K562 (cell line): ENCODE measurements around the gene PODXL. TPM values are rescaled to one million over a fixed set of nuclear protein-coding genes. Genes with fewer than 3 reads are reported as not detected.

ENCODE experiments used
- CHD1 ChIP-seq: fragments of 200-600 bp; sonication (generic); IDR thresholded peaks from one replicate; pipeline ENCODE4 v1.6.1; 2012; ENCODE audit warnings: mild to moderate bottlenecking, moderate library complexity, low read length, inconsistent platforms
- ETS2 ChIP-seq: IDR thresholded peaks from 2 replicates; pipeline ENCODE4 v1.6.1; 2016; ENCODE audit warnings: borderline replicate concordance, missing genetic modification characterization, mild to moderate bottlenecking, moderate library complexity, missing compliant biosample characterization; ENCODE audit not compliant: poor library complexity, severe bottlenecking
- FOXO4 ChIP-seq: fragments of 450-650 bp; formaldehyde crosslinking; IDR thresholded peaks from 2 replicates; pipeline ENCODE4 v1.4.0; 2020; ENCODE audit warnings: mild to moderate bottlenecking, moderate library complexity
- GABPA ChIP-seq: fragments of 200-800 bp; sonication (Bioruptor generic); conservative IDR thresholded peaks from 2 replicates; pipeline ENCODE4 v1.6.1; 2016; ENCODE audit warnings: low read depth, missing genetic modification characterization, missing compliant biosample characterization
- HNRNPL ChIP-seq: fragments of 200-400 bp; formaldehyde crosslinking; IDR thresholded peaks from 2 replicates; pipeline ENCODE4 v1.6.1; 2017; ENCODE audit warnings: low read depth, mild to moderate bottlenecking, low read length
- KAT2B ChIP-seq: IDR thresholded peaks from one replicate; pipeline ENCODE4 v1.6.1; 2012; ENCODE audit warnings: low read depth, mild to moderate bottlenecking, control low read depth, inconsistent platforms, low read length, moderate library complexity
- KLF10 ChIP-seq: fragments of 250-450 bp; sonication (Bioruptor Pico); IDR thresholded peaks from 2 replicates; pipeline ENCODE4 v1.6.1; 2021; ENCODE audit warnings: matching md5 sums
- MTA1 ChIP-seq: fragments of 450-650 bp; IDR thresholded peaks from 2 replicates; pipeline ENCODE4 v1.6.1; 2017; ENCODE audit warnings: borderline replicate concordance
- PHF20 ChIP-seq: fragments of 450-650 bp; IDR thresholded peaks from 2 replicates; pipeline ENCODE4 v1.6.1; 2018; ENCODE audit not compliant: partially characterized antibody
- POLR2G ChIP-seq: fragments of 200-400 bp; formaldehyde crosslinking; IDR thresholded peaks from 2 replicates; pipeline ENCODE4 v1.6.1; 2017; ENCODE audit warnings: low read depth, mild to moderate bottlenecking, antibody characterized with exemption, low read length, moderate library complexity
- RHOXF2B ChIP-seq: fragments of 250-450 bp; sonication (Bioruptor Pico); conservative IDR thresholded peaks from 2 replicates; pipeline ENCODE4 v1.5.1; 2021
- SIN3A ChIP-seq, 2 experiments: fragments of 150-350 bp in 1 of 2; IDR thresholded peaks; 2 replicates each; pipeline ENCODE4 v1.6.1; 2011 to 2016; ENCODE audit warnings: borderline replicate concordance in 2 of 2, low read depth in 2 of 2, low read length in 2 of 2, mild to moderate bottlenecking in 2 of 2, moderate library complexity in 2 of 2; ENCODE audit not compliant: control insufficient read depth in 1 of 2
- SMARCA4 ChIP-seq: fragments of 450-650 bp; IDR thresholded peaks from 2 replicates; pipeline ENCODE4 v1.6.1; 2016
- TAF7 ChIP-seq: fragments of 450-650 bp; IDR thresholded peaks from 2 replicates; pipeline ENCODE4 v1.6.1; 2016; ENCODE audit warnings: missing genetic modification characterization, missing compliant biosample characterization
- ZNF316 ChIP-seq: fragments of 450-650 bp; IDR thresholded peaks from 2 replicates; pipeline ENCODE4 v1.6.1; 2016
- ZNF644 ChIP-seq: fragments of 200-800 bp; sonication (Bioruptor generic); IDR thresholded peaks from 2 replicates; pipeline ENCODE4 v1.6.1; 2016; ENCODE audit warnings: low read depth, missing genetic modification characterization, missing compliant biosample characterization
- polyA plus RNA-seq, 8 experiments: library from polyadenylated mRNA; depleted of rRNA in 4 of 8; stranded (reverse) in 5 of 8; unstranded in 3 of 8; fragments of >200 nt; fragmentation: Nextera tagmentation in 2 of 8; fragmentation: Illumina TruSeq in 1 of 8; extraction: Ambion mirVana in 2 of 8; extraction: Trizol in 1 of 8; gene quantifications; 2 replicates each; pipeline versions ENCODE4 v1.2.1 to v1.2.3, GENCODE V29; 2011 to 2014; ENCODE audit warnings: inconsistent platforms in 1 of 8, missing spikeins in 1 of 8
- total RNA-seq, 7 experiments: library from RNA; depleted of rRNA in 6 of 7; stranded (reverse); fragments of >200 nt in 6 of 7; fragmentation: Illumina TruSeq in 2 of 7; extraction: Trizol in 2 of 7; gene quantifications; 2 replicates each; pipeline versions ENCODE4 v1.2.1 to v1.2.3, GENCODE V29; 2011 to 2021; ENCODE audit warnings: low replicate concordance in 1 of 7
- TF ChIP-seq, protein P1 (sequence below): conservative IDR thresholded peaks from 2 replicates; pipeline ENCODE4 v1.6.1; 2011; ENCODE audit warnings: low read depth, mild to moderate bottlenecking, low read length; ENCODE audit not compliant: control insufficient read depth
- TF ChIP-seq, protein P2 (sequence below), 3 experiments: IDR thresholded peaks in 2 of 3; conservative IDR thresholded peaks in 1 of 3; 2 replicates each; pipeline ENCODE4 v1.5.1; 2011 to 2012; ENCODE audit warnings: low read length in 3 of 3, mild to moderate bottlenecking in 3 of 3, control low read depth in 2 of 3, improper control_type of control experiment in 1 of 3, inconsistent platforms in 1 of 3, low read depth in 1 of 3, mixed read lengths in 1 of 3, moderate library complexity in 1 of 3; ENCODE audit not compliant: insufficient read depth in 2 of 3
- TF ChIP-seq, protein P3 (sequence below): fragments of 450-650 bp; IDR thresholded peaks from 2 replicates; pipeline ENCODE4 v1.6.1; 2017; ENCODE audit warnings: antibody characterized with exemption, mild to moderate bottlenecking

Gene PODXL
- total and polyA plus RNA-seq, 9 of the 15 experiments (the other 6 are each of a cell fraction or from before 2014, with no cell fraction given) = 0.01 to 0.73 (median 0.07) TPM

- TF ChIP-seq ZNF644 (no peak), MTA1 (peak; percentile 48; the same call in 1 of the 2 replicates), SIN3A (IDR thresholded peaks at IDR 0.05; ENCODE audit: borderline replicate concordance in 2 of 2, control insufficient read depth in 1 of 2, low read depth in 2 of 2, low read length in 2 of 2) (no peak), ZNF316 (no peak), KLF10 (CRISPR knock-in tag) (no peak), GABPA (0 out of 2 replicates have a peak, but pooled peaks have one; percentile 18), ETS2 (tag) (no peak), TAF7 (no peak), PHF20 (no peak), SMARCA4 (peak; percentile 69; the same call in 1 of the 2 replicates), RHOXF2B (CRISPR knock-in tag) (no peak), FOXO4 (CRISPR knock-in tag) (no peak), CHD1 (no peak), POLR2G (no peak), HNRNPL (no peak), KAT2B (no peak)
- TF ChIP-seq, protein P1, sequence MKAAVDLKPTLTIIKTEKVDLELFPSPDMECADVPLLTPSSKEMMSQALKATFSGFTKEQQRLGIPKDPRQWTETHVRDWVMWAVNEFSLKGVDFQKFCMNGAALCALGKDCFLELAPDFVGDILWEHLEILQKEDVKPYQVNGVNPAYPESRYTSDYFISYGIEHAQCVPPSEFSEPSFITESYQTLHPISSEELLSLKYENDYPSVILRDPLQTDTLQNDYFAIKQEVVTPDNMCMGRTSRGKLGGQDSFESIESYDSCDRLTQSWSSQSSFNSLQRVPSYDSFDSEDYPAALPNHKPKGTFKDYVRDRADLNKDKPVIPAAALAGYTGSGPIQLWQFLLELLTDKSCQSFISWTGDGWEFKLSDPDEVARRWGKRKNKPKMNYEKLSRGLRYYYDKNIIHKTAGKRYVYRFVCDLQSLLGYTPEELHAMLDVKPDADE = no peak
- TF ChIP-seq, protein P2, sequence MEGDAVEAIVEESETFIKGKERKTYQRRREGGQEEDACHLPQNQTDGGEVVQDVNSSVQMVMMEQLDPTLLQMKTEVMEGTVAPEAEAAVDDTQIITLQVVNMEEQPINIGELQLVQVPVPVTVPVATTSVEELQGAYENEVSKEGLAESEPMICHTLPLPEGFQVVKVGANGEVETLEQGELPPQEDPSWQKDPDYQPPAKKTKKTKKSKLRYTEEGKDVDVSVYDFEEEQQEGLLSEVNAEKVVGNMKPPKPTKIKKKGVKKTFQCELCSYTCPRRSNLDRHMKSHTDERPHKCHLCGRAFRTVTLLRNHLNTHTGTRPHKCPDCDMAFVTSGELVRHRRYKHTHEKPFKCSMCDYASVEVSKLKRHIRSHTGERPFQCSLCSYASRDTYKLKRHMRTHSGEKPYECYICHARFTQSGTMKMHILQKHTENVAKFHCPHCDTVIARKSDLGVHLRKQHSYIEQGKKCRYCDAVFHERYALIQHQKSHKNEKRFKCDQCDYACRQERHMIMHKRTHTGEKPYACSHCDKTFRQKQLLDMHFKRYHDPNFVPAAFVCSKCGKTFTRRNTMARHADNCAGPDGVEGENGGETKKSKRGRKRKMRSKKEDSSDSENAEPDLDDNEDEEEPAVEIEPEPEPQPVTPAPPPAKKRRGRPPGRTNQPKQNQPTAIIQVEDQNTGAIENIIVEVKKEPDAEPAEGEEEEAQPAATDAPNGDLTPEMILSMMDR (IDR thresholded peaks at IDR 0.05 in 2 of 3, conservative IDR thresholded peaks at IDR 0.05 in 1 of 3; ENCODE audit: insufficient read depth in 2 of 3, low read depth in 1 of 3, low read length in 3 of 3) = no peak
- TF ChIP-seq, protein P3, sequence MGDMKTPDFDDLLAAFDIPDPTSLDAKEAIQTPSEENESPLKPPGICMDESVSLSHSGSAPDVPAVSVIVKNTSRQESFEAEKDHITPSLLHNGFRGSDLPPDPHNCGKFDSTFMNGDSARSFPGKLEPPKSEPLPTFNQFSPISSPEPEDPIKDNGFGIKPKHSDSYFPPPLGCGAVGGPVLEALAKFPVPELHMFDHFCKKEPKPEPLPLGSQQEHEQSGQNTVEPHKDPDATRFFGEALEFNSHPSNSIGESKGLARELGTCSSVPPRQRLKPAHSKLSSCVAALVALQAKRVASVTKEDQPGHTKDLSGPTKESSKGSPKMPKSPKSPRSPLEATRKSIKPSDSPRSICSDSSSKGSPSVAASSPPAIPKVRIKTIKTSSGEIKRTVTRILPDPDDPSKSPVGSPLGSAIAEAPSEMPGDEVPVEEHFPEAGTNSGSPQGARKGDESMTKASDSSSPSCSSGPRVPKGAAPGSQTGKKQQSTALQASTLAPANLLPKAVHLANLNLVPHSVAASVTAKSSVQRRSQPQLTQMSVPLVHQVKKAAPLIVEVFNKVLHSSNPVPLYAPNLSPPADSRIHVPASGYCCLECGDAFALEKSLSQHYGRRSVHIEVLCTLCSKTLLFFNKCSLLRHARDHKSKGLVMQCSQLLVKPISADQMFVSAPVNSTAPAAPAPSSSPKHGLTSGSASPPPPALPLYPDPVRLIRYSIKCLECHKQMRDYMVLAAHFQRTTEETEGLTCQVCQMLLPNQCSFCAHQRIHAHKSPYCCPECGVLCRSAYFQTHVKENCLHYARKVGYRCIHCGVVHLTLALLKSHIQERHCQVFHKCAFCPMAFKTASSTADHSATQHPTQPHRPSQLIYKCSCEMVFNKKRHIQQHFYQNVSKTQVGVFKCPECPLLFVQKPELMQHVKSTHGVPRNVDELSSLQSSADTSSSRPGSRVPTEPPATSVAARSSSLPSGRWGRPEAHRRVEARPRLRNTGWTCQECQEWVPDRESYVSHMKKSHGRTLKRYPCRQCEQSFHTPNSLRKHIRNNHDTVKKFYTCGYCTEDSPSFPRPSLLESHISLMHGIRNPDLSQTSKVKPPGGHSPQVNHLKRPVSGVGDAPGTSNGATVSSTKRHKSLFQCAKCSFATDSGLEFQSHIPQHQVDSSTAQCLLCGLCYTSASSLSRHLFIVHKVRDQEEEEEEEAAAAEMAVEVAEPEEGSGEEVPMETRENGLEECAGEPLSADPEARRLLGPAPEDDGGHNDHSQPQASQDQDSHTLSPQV = no peak
Measured at GRCh38 chr7:131586259-131586658, 29.8 kb upstream of the PODXL start (continued).
